Heart left ventricle (tissue), 13 donors: ENCODE measurements around the gene LAMB3.

Source experiments
- CTCF ChIP-seq, 12 donors: fragments of 200-600 bp; sonication (generic) in 4 of 12; IDR thresholded peaks; one replicate each; pipeline versions ENCODE4 v1.5.0 to v1.8.0; 2018 to 2022; ENCODE audit warnings: antibody characterized with exemption in 12 of 12, mild to moderate bottlenecking in 5 of 12
- POLR2A ChIP-seq, 2 donors: fragments of 450-650 bp; IDR thresholded peaks; one replicate each; pipeline ENCODE4 v1.6.1; 2017; ENCODE audit warnings: antibody characterized with exemption in 2 of 2, mild to moderate bottlenecking in 2 of 2, moderate library complexity in 2 of 2
- donor health status: ischemic (EF 13 %, LVEDD 7.1; RV severe dilation, severe dysfunction).
- donor health status: DM: no; HTN: yes; CAD: no.
- donor health status: DM: no; HTN: no; CAD: no.
- donor health status: ischemic (EF 25% LVEDD 6.9; RV normal size, moderate dysfunction).
- donor health status: ischemic (EF 25% LVEDD 5.7; RV mildly dilated, moderate dysfunction).
- donor health status: ischemic (EF 35%, LVEDD 5.7; RV mildly dilated, moderate dysfunction).
- donor health status: nonischemic (EF 11% LVEDD 7.7; RV severe dilation, severe dysfunction).
- donor health status: DM: yes; HTN: yes; CAD: no.
- donor health status: PGD.
- donor health status: ischemic (EF 29% LVEDD 5.4; RV normal size, mild dysfunction).
- donor health status: nonischemic (EF 23%, LVEDD 6.1; RV moderate dilation, normal function).

- TF ChIP-seq CTCF (IDR thresholded peaks at IDR 0.05) (no peak), POLR2A (IDR thresholded peaks at IDR 0.05) (no peak)
These were observed 9.4 kb downstream of the LAMB3 start for GRCh38 chr1:209642816-209643215.
